Measurements from ENCODE around the gene NAV1. TPM values are rescaled to one million over a fixed set of nuclear protein-coding genes. Genes with fewer than 3 reads are reported as not detected.

Gene NAV1
- total RNA-seq, 1 experiment from 2014 or later: 51.0 TPM

- no peak for TF ChIP-seq FOXP4 (CRISPR knock-in tag; IDR thresholded peaks at IDR 0.05)
- no peak for TF ChIP-seq CBFB (CRISPR knock-in tag; IDR thresholded peaks at IDR 0.05; ENCODE audit: low read depth)
- TF ChIP-seq ZNF263 (CRISPR knock-in tag; IDR thresholded peaks at IDR 0.05; ENCODE audit: low read depth): no peak
- TF ChIP-seq KAT7 (CRISPR knock-in tag; IDR thresholded peaks at IDR 0.05; ENCODE audit: borderline replicate concordance): peak; percentile 80; the same call in 1 of the 2 replicates
- TF ChIP-seq ZNF121 (CRISPR knock-in tag; IDR thresholded peaks at IDR 0.05): no peak
Observed at GRCh38 chr1:201506557-201507359, 32.2 kb upstream of the NAV1 start, which contains the start of gene CSRP1 (continued).

GRCh38 chr1:201507360-201507675, 31.6 kb upstream of the NAV1 start:
- TF ChIP-seq KAT7 (CRISPR knock-in tag; IDR thresholded peaks at IDR 0.05; ENCODE audit: borderline replicate concordance): peak; percentile 5; the same call in 1 of the 2 replicates
- TF ChIP-seq, protein P1, sequence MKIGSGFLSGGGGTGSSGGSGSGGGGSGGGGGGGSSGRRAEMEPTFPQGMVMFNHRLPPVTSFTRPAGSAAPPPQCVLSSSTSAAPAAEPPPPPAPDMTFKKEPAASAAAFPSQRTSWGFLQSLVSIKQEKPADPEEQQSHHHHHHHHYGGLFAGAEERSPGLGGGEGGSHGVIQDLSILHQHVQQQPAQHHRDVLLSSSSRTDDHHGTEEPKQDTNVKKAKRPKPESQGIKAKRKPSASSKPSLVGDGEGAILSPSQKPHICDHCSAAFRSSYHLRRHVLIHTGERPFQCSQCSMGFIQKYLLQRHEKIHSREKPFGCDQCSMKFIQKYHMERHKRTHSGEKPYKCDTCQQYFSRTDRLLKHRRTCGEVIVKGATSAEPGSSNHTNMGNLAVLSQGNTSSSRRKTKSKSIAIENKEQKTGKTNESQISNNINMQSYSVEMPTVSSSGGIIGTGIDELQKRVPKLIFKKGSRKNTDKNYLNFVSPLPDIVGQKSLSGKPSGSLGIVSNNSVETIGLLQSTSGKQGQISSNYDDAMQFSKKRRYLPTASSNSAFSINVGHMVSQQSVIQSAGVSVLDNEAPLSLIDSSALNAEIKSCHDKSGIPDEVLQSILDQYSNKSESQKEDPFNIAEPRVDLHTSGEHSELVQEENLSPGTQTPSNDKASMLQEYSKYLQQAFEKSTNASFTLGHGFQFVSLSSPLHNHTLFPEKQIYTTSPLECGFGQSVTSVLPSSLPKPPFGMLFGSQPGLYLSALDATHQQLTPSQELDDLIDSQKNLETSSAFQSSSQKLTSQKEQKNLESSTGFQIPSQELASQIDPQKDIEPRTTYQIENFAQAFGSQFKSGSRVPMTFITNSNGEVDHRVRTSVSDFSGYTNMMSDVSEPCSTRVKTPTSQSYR (CRISPR knock-in tag; IDR thresholded peaks at IDR 0.05): no peak

GRCh38 chr1:201508809-201509208, 30.1 kb upstream of the NAV1 start:
- H3K9me3 Mint-ChIP-seq: no peaks in the 10 kb centered on the region
- DNase-seq (ENCODE audit: low spot score) (no peak), ATAC-seq (no peak)
- no peak overlapping the region for H3K27ac Mint-ChIP-seq
- TF ChIP-seq ZNF317 (CRISPR knock-in tag; IDR thresholded peaks at IDR 0.05; ENCODE audit: borderline replicate concordance, low read depth) (no peak), MXD4 (CRISPR knock-in tag; IDR thresholded peaks at IDR 0.05; ENCODE audit: borderline replicate concordance) (no peak), GRHL2 (CRISPR knock-in tag; IDR thresholded peaks at IDR 0.05; ENCODE audit: insufficient replicate concordance, severe bottlenecking) (no peak), IRF2 (CRISPR knock-in tag; IDR thresholded peaks at IDR 0.05; ENCODE audit: borderline replicate concordance, low read depth) (no peak), ZNF263 (CRISPR knock-in tag; IDR thresholded peaks at IDR 0.05; ENCODE audit: low read depth) (no peak), FOXJ3 (CRISPR knock-in tag; IDR thresholded peaks at IDR 0.05; ENCODE audit: borderline replicate concordance) (no peak), TP53 (CRISPR knock-in tag; IDR thresholded peaks at IDR 0.05) (no peak)
- TF ChIP-seq, protein P1 (CRISPR knock-in tag; IDR thresholded peaks at IDR 0.05): no peak
- ChIA-PET CTCF (interaction anchor here (5.6 kb wide), 1 partner anchor 27 kb away, joined by 63 read pairs; no protein-coding TSS in a partner anchor), POLR2A (no interaction called here)
- H3K4me1 Mint-ChIP-seq: peaks cover 50% of the 10 kb centered on the region
- peaks cover 39% of the 10 kb centered on the region for H3K27me3 Mint-ChIP-seq (ENCODE audit: low read depth)
- H3K36me3 Mint-ChIP-seq: no peaks in the 10 kb centered on the region
- H3K4me3 Mint-ChIP-seq: no peak overlapping the region

More at GRCh38 chr1:201507360-201507675, 31.6 kb upstream of the NAV1 start:
- H3K9me3 Mint-ChIP-seq: no peaks in the 10 kb centered on the region
- ATAC-seq: no peak
- POLR2A ChIA-PET: interaction anchor here (0.7 kb wide), 1 partner anchor 23 kb away, joined by 3 read pairs; no protein-coding TSS in a partner anchor
- DNase-seq (ENCODE audit: low spot score): no peak
- H3K27me3 Mint-ChIP-seq (ENCODE audit: low read depth): peaks cover 39% of the 10 kb centered on the region
- peaks cover 50% of the 10 kb centered on the region for H3K4me1 Mint-ChIP-seq
- H3K36me3 Mint-ChIP-seq: no peaks in the 10 kb centered on the region
- CTCF ChIA-PET: interaction anchor here (0.6 to 5.6 kb wide), 7 partner anchors 12 to 68 kb away, joined by 3 to 63 read pairs (median 8); no protein-coding TSS in a partner anchor
- peak overlapping the region; percentile 61 for H3K4me3 Mint-ChIP-seq
- no peak overlapping the region for H3K27ac Mint-ChIP-seq
